Stimulated activated CD4-positive, alpha-beta T cell treated with anti-CD3 and anti-CD28 coated beads, TNF-alpha, amount 100 ng/mL, for 48 hours (primary cell): ENCODE data around the gene ATG13.

ENCODE experiments used
- DNase-seq, 3 donors: peaks; one replicate each; pipeline ENCODE4 v3.0.0-alpha.2; 2020; ENCODE audit warnings: low read depth in 3 of 3

The ATG13 gene

GRCh38 chr11:46675949-46676348 is 58.6 kb downstream of the ATG13 start:
- DNase-seq = no peak

GRCh38 chr11:46676436-46677158 is 59.2 kb downstream of the ATG13 start:
- no peak for DNase-seq

- no peak for DNase-seq
These were observed 59.8 kb downstream of the ATG13 start for GRCh38 chr11:46677169-46677568.

- no peak for DNase-seq
These were observed 60.8 kb downstream of the ATG13 start for GRCh38 chr11:46677991-46678740.

GRCh38 chr11:46678741-46679130 is 61.4 kb downstream of the ATG13 start:
- DNase-seq = no peak

GRCh38 chr11:46679241-46680163 is 62.1 kb downstream of the ATG13 start:
- no peak for DNase-seq

GRCh38 chr11:46680164-46680760 is 62.9 kb downstream of the ATG13 start:
- no peak for DNase-seq

- DNase-seq = no peak
These were observed 63.5 kb downstream of the ATG13 start for GRCh38 chr11:46680815-46681214.

- no peak for DNase-seq
These were observed 64.5 kb downstream of the ATG13 start for GRCh38 chr11:46681814-46682213.

GRCh38 chr11:46682773-46683752 is 65.7 kb downstream of the ATG13 start:
- DNase-seq = no peak

GRCh38 chr11:46684367-46684766 is 67.0 kb downstream of the ATG13 start:
- no peak for DNase-seq

GRCh38 chr11:46686886-46687795 is 69.8 kb downstream of the ATG13 start:
- no peak for DNase-seq

- no peak for DNase-seq
These were observed 73.3 kb downstream of the ATG13 start for GRCh38 chr11:46690702-46691101.

GRCh38 chr11:46692450-46692849 is 75.1 kb downstream of the ATG13 start:
- no peak for DNase-seq

- no peak for DNase-seq
These were observed 76.3 kb downstream of the ATG13 start for GRCh38 chr11:46693597-46694012.

- no peak for DNase-seq
These were observed 76.7 kb downstream of the ATG13 start for GRCh38 chr11:46694072-46694471.

GRCh38 chr11:46694607-46695006 is 77.3 kb downstream of the ATG13 start:
- DNase-seq = no peak

GRCh38 chr11:46695345-46696211 is 78.2 kb downstream of the ATG13 start:
- no peak for DNase-seq

- no peak for DNase-seq
These were observed 78.8 kb downstream of the ATG13 start for GRCh38 chr11:46696212-46696558.
